GM18508 (cell line): Measurements from ENCODE around the gene SEMA4C.

Source experiments
- ATAC-seq: cut with Tn5 transposase; IDR thresholded peaks from one replicate; pipeline ENCODE4 v1.9.1; 2021; ENCODE audit warnings: moderate number of reproducible peaks; ENCODE audit not compliant: insufficient read depth, unreplicated experiment

The SEMA4C gene, protein sequence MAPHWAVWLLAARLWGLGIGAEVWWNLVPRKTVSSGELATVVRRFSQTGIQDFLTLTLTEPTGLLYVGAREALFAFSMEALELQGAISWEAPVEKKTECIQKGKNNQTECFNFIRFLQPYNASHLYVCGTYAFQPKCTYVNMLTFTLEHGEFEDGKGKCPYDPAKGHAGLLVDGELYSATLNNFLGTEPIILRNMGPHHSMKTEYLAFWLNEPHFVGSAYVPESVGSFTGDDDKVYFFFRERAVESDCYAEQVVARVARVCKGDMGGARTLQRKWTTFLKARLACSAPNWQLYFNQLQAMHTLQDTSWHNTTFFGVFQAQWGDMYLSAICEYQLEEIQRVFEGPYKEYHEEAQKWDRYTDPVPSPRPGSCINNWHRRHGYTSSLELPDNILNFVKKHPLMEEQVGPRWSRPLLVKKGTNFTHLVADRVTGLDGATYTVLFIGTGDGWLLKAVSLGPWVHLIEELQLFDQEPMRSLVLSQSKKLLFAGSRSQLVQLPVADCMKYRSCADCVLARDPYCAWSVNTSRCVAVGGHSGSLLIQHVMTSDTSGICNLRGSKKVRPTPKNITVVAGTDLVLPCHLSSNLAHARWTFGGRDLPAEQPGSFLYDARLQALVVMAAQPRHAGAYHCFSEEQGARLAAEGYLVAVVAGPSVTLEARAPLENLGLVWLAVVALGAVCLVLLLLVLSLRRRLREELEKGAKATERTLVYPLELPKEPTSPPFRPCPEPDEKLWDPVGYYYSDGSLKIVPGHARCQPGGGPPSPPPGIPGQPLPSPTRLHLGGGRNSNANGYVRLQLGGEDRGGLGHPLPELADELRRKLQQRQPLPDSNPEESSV

DNA sequence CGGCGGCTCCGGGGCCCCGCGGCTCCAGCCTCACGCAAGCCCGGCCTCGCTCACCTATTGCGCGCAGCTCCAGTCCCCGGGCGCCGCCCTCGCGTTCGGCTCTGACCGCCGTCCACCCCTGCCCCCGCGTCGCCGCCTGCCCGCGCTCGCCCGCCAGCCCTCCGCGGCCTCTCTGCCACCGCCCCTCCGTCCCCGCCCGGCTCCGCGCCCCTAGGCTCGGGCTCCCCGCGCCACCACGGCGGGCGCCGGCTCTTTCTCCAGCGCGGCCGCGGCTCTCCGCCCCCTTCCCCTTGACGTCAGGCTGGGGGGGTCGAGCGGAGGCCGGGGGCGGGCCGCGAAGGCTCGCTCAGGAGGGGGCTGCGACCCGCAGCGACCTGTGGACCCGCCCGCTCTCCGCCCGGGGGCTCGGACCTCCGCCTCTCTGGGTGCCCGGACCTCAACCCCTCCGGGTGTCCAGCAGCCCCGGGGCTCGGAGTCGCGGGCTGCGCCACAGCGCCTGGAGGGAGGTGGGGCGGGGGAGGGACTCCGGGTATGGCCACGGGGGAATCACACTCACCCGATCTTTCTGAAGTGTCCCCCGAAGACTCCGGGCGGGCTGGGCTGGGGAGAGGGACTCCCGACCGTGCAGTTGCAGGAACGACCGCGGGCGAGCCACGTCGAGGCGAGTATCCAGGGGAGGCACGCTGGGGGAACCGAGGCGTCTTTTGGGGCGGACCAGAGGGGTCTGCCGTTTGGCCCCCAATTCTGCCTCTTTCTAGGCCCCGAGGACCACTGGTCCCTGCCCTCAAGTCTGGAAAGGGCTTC, at the start of gene SEMA4C:
SEMA4C (minus strand) TSS at position 259 of the 804 bp plus-strand sequence. CDS start 2,194 bp downstream, outside the sequence.
- no peak for ATAC-seq

DNA sequence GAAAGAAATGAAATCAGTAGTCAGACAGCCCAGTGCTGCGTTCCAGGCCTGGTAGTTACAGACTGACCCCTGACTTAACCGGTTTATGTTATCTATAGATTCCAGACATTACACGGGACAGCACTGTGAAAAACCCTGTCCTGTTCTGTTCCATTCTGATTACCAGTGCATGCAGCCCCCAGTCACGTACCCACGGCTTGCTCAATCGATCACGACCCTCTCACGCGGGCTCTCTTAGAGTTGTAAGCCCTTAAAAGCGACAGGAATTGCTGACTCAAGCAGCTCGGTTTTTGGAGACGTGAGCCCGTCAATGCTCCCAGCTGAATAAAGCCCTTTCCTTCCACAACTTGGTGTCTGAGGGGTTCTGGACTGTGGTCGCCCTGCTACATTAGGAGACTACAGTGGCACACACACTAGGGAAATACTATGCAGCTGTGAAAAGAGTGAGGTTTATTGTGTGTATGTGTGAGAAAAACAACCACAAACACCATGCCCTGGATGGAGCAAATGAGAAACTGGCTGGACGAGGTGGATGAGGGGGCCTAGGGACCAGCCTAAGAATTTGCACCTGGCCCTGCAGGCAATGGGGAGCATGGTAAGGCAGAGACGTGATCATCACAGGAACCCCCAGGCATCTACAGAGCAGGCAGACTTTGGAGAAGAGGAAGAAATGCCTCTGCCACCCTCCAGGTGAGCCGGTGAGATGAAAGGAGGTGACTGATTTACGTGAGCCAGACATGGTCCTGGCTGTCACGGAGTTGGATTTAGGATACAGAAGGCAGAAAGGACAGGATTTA, 49.1 kb upstream of the SEMA4C start:
- no peak for ATAC-seq

DNA sequence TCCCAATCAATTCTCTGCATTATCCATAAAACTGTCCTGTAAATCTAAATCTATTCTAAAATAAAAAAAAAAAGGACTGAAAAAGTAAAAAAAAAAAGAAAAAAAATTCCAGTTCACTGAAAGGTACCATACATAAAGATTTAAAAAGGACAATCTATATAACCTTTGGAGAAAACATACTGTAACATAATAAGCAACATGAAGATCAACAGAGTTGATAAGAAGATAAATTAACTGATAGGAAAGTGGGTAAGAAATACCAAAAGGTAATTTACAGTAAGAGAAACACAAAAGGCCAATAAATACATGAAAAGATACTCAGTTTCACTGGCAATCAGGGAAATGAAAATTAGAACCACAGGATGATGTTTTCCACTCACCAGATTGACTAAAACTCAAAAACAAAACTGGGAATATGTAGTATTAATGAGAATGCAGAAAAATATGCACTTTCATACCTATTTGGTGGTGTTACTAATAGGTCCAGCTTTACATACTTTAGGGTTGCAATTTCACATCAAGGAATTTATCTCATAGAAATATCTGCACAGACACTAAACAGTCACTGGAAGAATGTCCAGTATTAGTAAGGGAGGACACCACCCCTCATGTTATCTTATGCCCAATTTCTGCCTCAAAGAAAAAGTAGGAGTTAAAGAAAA, 48.3 kb upstream of the SEMA4C start:
- ATAC-seq, result no peak

DNA sequence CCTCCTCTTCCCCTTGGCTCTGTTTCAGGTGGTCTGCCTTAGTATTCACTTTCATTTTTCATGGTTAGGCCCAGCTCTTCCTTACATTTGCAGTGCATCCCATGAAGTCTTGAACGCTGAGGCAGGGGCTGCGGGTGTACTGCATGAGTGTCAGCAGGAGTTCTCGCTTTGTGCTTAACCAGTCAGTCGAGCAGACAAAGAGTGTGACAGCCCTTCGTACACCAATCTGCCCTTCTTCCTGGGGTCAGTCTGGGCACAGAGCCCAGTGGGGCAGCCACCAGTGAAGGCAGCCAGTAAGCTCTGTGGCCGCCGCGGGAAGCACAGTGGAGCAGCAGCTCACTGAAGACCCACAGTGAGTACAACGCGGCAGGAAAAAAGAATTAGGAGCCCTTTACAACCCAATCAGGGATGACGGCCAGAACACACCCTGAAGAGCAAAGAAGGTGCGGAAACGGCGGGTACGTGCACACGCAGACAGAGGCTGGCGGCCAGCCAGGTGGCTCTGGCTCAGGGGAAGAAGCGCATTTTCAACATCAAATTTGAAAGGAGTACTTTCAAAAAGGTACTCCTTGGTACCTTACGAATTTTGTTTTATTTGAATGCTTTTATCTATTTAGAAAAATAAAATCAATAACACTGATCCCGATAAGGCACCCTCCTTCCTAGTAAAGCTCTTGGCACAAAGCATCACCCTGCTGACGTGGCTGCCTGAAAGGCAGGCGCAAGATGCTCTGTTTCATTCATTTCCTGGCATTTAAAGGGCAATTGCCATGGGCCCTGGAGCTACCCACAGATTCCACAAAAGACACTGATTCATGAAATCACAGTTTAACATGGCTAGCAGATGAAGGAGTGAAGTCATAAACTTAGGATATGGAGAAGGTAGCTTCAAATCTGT, 47.0 kb upstream of the SEMA4C start:
- ATAC-seq, result no peak

DNA sequence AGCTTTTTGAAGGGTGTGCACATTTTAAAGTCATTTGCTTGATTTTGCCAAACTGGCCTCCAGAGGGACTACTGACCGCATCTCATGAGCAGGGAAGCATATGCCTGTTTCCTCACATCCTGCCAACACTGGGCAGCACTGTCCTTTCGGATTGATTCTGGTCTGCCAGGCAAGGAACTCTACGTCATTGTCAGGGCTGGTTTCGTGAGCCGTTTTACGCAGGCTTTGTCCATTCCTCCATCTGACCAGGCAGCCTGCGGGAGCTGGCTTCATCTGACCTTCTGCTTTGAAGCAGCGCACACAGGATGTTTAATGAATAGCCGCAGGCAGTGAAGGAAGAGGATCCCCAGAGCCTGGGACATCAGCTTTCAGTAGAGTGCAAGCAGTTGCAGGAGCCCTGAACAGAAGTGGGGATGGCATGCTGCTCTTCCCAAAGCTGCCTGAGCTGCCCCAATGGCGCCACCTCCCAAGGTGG, 46.3 kb upstream of the SEMA4C start:
- ATAC-seq, result no peak

DNA sequence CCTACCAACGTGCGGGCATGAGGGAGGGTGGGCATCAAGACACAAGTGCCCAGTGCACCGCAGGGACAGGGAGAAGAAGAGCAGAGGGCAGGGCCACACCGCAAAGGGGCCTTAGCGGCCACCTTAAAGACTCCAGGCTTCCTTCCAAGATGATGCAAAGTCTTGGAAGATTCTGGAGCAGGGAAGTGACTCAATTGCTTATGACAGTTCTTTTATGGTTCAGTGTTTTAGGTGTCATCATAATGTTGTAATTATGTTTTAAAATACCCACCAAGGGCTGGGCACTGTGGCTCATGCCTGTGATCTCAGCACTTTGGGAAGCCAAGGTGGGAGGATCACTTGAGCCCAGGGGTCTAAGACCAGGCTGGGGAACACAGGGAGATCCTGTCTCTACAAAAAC, 44.5 kb upstream of the SEMA4C start:
- no peak for ATAC-seq

DNA sequence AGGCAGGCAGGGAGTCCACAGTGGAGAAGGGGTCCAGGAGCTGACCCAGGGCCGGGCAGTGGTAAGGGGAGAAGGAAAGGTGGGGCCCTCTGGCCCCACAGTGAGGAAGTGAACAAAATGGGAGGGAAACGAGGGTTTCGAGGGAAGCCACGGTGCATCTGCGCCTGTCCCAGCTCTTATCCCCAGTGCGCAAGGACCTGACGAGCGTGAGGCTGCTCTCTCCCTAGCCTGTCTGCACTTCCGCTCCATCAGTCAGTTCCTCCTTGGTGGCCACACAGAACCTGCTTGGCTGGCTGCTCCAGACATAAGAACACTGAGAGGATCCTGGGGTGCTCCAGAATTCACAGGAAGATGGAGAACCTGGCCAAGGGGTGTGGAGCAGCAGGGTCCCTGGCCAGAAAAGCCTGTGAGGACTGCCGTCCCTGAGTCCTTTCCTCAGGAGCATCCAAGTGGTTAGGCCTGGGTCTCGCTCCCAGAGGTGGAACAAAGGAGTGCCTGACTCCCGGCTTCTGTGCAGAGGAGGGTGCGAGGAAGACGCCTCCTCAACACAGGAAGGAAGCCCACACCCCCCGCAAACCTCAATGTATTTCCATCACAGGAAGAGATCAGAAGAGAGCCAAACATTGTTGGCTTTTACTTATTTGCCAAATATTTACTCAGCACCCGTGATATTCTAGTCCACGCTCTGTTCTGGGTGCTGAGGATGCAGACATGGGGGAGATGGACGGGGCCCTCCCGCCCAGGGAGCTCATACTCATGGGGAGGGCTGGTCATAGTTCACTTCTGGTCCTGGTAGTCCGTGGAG, 43.7 kb upstream of the SEMA4C start:
- no peak for ATAC-seq

DNA sequence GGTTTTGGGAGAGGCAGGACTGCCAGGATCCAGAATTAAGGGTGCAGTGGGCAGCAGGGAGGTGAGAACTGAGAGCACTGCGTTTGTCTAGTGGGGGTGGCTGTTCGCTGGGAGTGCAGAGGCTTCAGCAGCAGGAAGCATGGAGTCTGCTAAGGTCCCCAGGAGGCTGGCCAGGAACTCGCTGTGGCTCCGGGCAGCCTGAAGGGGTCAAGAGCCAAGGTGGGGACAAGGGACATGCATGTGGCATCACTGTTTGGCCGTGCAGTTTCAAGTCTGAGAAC, 43.2 kb upstream of the SEMA4C start:
- no peak for ATAC-seq

DNA sequence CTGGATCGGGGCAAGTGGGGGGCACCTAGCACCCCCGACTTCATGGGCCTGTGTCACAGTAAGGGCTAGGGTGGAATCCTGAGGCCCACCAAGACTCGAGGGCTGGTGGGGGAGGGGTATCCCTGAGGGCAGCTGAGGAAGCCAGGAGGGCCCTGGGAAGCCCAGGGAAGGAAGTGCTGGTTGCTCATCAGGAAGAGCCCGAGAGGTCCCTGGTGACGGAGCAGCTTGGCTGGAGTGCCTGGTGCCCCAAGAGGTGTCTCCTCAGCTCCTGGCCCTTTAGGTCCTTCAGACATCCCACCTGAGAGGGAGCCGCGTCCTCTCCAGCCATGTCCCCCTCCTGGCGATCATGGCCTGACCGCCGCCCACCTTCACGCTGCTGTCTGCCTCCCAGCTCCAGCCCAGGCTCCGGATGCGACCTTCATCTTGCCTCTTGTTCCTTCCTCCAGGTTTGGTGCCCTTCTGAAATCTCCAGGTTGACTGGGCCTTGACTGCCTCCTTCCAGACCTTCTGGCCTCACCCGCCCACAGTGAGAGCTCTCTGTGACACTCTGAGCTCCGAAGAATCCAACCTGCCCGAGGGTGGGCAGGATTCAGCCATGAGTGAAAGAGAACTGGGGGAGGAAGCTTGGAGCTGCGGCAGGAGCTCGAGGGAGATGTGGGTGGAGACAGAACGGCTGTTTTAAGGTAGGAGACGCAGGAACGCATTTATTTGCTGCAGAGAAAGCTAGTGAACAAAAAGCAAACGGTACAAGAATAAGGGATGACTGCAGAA, 42.7 kb upstream of the SEMA4C start:
- ATAC-seq, result no peak

DNA sequence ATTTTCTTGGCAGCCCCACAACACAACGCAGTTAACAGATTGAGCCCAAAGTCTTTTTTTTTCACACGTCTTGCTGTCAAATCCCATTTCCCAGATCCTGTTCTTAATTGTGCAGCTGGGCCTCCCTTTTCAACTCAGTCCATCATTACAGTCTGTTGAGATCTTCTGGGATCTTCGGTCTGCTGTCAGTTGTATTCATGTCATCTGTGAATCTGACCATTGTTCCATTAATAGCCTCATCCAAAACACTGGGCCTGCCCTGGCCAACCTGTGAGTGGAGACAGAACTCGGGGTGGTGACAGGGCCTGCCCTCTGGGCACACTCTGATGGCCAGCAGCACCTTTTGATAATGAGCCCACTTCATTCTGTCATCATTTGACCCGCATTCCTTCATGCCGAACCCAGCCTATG, 39.7 kb upstream of the SEMA4C start:
- no peak for ATAC-seq

DNA sequence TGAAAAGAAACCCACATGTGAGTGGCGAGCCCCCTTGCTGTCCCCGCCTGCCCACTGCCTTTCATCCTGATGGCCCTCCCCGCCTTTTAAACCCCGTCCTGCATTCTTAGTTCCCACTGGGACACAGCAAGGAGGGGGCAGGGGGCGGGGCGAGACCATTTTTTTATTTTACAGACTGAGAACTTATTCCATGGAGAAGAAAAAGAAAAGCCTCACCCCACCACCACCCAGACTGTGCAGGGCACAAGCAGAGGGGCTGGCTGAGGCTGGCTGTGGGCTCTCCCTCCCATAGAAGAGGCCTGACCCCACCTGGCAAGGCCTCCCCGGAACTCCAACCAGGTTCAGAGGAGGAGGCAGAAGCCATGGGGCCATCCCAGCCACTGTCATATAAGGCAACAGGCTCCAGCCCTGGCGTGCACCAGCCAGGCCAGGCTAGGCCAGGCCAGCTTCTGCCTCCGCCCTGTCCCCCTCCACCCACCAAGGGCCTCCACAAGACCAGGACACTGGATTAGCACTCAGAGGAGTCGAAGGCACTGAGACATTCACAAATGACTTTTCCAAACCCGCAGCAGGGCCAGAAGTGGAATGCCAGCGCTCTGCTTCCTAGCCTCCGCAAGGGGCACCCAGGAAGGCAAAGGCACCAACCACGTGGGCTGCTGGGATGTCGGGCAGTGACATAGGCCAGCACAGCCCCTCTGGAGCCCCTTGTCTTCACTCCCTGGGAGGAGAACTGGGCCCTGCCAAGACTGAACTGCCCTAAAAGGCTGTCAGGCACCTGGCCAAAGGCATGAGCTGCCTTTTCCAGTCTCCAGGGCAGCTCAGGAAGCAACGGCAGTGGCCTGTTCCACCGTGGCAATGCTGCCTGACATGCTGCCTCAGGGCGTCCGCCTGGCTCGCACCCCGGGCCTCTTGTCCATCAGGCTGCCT, 37.5 kb upstream of the SEMA4C start:
- ATAC-seq, result no peak

DNA sequence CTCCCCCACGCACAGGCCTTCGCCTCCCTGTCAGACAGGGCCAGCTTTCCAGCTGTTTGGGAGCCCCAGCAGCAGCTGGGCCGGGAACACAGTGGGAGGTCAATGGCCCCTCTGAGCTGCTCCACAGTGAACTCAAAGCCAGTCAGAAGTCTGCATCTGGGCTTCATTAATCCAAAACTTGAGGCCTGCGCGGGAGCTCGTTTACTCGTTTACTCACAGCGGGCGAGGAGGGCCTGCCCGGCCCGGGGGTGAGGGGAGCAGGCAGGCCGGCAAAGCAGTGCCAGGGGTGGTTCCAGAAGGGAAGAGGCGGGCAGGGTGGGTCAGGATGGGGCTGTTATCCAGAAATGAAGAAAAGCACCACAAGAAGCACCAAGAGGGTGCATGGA, 36.8 kb upstream of the SEMA4C start:
- no peak for ATAC-seq

DNA sequence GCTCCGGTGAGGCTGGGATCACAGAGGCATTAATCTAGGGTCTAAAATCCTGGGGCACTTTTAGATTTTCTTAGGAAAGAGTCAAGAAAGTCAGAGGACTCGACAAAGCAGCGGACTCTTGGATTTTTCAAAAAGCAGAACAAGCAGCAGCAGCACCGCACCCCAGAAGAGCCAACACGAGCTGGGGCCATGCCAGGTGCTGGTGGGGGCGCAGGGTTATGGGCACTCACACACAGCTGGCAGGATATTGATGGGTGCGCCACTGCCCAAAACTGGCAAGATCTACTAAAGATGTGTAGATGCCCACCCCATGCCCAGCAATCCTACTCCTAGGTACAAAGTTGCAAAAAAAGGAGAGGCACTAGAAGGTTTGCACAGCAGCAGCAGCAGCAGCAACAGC, 33.9 kb upstream of the SEMA4C start:
- no peak for ATAC-seq

DNA sequence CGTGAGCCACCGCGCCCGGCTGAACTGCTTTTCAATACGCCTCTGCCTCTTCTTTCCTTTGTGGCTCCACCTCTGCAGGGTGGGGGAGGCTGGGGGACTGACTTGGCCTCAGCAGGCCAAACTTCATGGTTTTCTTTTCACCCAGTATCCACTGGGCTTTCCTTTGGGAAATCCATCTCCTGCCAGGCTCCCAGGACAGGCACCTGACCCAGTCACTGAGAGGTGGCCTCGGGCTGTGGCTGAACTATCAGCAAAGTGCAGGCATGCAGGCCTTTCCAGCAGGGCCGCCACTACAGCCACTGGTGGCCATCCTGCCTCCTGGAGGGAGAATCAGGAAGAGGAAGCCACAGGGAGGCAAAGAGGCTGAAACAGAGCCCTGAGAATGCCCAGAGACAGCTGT, 33.4 kb upstream of the SEMA4C start:
- no peak for ATAC-seq

DNA sequence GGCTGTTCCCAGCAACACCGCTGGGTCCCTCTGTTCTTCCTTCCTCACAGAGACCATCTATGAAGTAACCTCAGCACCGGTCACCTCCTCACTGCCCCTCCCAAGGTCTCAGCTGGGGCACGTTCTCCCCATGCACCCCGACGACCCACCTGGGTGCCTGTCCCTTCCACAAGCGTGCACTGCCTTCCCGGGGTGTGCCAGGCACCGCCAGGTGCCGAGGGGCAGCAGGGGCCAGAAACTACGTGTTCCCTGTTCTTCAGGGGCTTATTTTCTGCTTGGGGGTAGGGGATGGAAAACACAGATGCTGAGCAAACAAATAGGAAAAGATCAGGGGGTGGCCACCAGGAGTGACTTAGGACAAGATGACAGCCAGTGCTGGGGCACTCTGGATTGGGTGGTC, 30.4 kb upstream of the SEMA4C start:
- ATAC-seq, result no peak

DNA sequence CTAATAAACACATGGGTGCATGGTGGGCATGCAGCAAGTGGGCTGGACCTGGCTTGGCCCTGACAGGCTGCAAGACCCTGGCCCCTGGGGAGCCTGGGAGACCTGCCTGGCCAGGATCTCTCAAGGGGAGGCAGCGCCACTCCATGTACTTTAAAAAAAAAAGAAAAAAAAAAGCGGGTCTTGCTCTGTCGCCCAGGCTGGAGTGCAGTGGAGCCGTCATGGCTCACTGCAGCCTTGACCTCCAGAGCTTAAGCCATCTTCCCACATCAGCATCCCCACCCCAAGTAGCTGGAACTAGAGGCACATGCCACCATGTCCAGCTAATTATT, 29.5 kb upstream of the SEMA4C start:
- no peak for ATAC-seq
